Esophagus squamous epithelium (tissue), 4 donors: ENCODE measurements around the gene C22orf15.

ENCODE experiments used
- POLR2A ChIP-seq, 4 donors: fragments of 450-650 bp; IDR thresholded peaks; one replicate each; pipeline ENCODE4 v1.6.1; 2017; ENCODE audit warnings: antibody characterized with exemption in 4 of 4, mild to moderate bottlenecking in 4 of 4, moderate library complexity in 3 of 4
- TF ChIP-seq, protein P1 (sequence below), 6 experiments: fragments of 450-650 bp in 4 of 6; fragments of 200-600 bp in 2 of 6; sonication (generic) in 2 of 6; IDR thresholded peaks; one replicate each; pipeline ENCODE4 v1.5.1; 2016 to 2019; ENCODE audit warnings: antibody characterized with exemption in 6 of 6, mild to moderate bottlenecking in 4 of 6, moderate library complexity in 4 of 6

DNA sequence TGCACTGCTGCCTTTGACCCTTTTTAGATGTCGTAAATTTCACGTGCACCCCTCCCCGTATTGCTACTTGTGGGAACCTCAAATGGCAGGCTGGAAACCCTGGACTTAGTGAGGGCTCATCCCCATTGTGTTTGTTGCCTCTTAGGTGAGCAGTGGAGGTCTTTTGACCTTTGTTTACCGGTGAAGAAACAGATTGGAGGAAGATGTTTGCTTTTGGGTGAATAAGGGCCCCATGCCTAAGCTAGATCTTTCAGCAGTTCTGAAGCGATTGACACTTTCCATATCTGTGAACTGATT lies 24.8 kb downstream of the C22orf15 start:
- TF ChIP-seq, protein P1, sequence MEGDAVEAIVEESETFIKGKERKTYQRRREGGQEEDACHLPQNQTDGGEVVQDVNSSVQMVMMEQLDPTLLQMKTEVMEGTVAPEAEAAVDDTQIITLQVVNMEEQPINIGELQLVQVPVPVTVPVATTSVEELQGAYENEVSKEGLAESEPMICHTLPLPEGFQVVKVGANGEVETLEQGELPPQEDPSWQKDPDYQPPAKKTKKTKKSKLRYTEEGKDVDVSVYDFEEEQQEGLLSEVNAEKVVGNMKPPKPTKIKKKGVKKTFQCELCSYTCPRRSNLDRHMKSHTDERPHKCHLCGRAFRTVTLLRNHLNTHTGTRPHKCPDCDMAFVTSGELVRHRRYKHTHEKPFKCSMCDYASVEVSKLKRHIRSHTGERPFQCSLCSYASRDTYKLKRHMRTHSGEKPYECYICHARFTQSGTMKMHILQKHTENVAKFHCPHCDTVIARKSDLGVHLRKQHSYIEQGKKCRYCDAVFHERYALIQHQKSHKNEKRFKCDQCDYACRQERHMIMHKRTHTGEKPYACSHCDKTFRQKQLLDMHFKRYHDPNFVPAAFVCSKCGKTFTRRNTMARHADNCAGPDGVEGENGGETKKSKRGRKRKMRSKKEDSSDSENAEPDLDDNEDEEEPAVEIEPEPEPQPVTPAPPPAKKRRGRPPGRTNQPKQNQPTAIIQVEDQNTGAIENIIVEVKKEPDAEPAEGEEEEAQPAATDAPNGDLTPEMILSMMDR (IDR thresholded peaks at IDR 0.05), result no peak
- TF ChIP-seq POLR2A (IDR thresholded peaks at IDR 0.05), result no peak
